ENCODE results near the gene MID1. TPM values are rescaled to one million over a fixed set of nuclear protein-coding genes. Genes with fewer than 3 reads are reported as not detected.

Gene MID1
- total RNA-seq, 1 experiment from 2014 or later, result 79.5 TPM

GRCh38 chrX:10480861-10481260 is 139.5 kb downstream of the MID1 start:
- POLR2A ChIA-PET (ENCODE audit: unreplicated experiment), result no interaction called here

GRCh38 chrX:10479508-10479907 is 140.9 kb downstream of the MID1 start:
- Histone ChIP-seq H3K27me3 (ENCODE audit: insufficient read depth, low read depth) (no peaks in the 10 kb centered on the region), H2AFZ (no peak overlapping the region), H3K27ac (no peak overlapping the region), H4K20me1 (ENCODE audit: insufficient read depth) (no peaks in the 10 kb centered on the region), H3K4me3 (no peak overlapping the region), H3K79me2 (ENCODE audit: low read depth) (no peaks in the 10 kb centered on the region), H3K4me2 (no peak overlapping the region), H3K36me3 (ENCODE audit: low read depth) (no peaks in the 10 kb centered on the region), H3K9me3 (ENCODE audit: insufficient read depth, low read depth) (no peaks in the 10 kb centered on the region), H3F3A (ENCODE audit: insufficient read depth, low read depth) (no peaks in the 10 kb centered on the region), H3K9me2 (ENCODE audit: insufficient read depth) (no peaks in the 10 kb centered on the region), H3K4me1 (replicated peaks; ENCODE audit: insufficient read depth) (no peaks in the 10 kb centered on the region)
- intact Hi-C loops (cut with micrococcal nuclease; ENCODE audit: unreplicated experiment), result no loop called here
- BruUV-seq (replicated peaks), result no TSS peak
- ChIA-PET CTCF (no interaction called here), POLR2A (ENCODE audit: unreplicated experiment) (no interaction called here)
- DNase-seq, result no peak
- TF ChIP-seq, protein P1, sequence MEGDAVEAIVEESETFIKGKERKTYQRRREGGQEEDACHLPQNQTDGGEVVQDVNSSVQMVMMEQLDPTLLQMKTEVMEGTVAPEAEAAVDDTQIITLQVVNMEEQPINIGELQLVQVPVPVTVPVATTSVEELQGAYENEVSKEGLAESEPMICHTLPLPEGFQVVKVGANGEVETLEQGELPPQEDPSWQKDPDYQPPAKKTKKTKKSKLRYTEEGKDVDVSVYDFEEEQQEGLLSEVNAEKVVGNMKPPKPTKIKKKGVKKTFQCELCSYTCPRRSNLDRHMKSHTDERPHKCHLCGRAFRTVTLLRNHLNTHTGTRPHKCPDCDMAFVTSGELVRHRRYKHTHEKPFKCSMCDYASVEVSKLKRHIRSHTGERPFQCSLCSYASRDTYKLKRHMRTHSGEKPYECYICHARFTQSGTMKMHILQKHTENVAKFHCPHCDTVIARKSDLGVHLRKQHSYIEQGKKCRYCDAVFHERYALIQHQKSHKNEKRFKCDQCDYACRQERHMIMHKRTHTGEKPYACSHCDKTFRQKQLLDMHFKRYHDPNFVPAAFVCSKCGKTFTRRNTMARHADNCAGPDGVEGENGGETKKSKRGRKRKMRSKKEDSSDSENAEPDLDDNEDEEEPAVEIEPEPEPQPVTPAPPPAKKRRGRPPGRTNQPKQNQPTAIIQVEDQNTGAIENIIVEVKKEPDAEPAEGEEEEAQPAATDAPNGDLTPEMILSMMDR (conservative IDR thresholded peaks at IDR 0.05), result no peak
- no peak for TF ChIP-seq EZH2 (IDR thresholded peaks at IDR 0.05; ENCODE audit: low read depth)

More at GRCh38 chrX:10480861-10481260, 139.5 kb downstream of the MID1 start:
- no peaks in the 10 kb centered on the region for H3K27me3 ChIP-seq (ENCODE audit: insufficient read depth, low read depth)
- H3K27ac ChIP-seq, result no peak overlapping the region
- H3K4me3 ChIP-seq, result no peak overlapping the region
- no peak overlapping the region for H3K4me2 ChIP-seq
- CTCF ChIA-PET, result no interaction called here
- intact Hi-C loops (cut with micrococcal nuclease; ENCODE audit: unreplicated experiment), result no loop called here
- H4K20me1 ChIP-seq (ENCODE audit: insufficient read depth), result no peaks in the 10 kb centered on the region
- no peaks in the 10 kb centered on the region for H3K9me2 ChIP-seq (ENCODE audit: insufficient read depth)
- H3K9me3 ChIP-seq (ENCODE audit: insufficient read depth, low read depth), result no peaks in the 10 kb centered on the region
- H3K79me2 ChIP-seq (ENCODE audit: low read depth), result no peaks in the 10 kb centered on the region
- no peak overlapping the region for H2AFZ ChIP-seq
- H3F3A ChIP-seq (ENCODE audit: insufficient read depth, low read depth), result no peaks in the 10 kb centered on the region
- TF ChIP-seq EZH2 (IDR thresholded peaks at IDR 0.05; ENCODE audit: low read depth), result no peak
- TF ChIP-seq, protein P1 (conservative IDR thresholded peaks at IDR 0.05), result no peak
- no peaks in the 10 kb centered on the region for H3K36me3 ChIP-seq (ENCODE audit: low read depth)
- no peaks in the 10 kb centered on the region for H3K4me1 ChIP-seq (replicated peaks; ENCODE audit: insufficient read depth)
- no TSS peak for BruUV-seq (replicated peaks)
- no peak for DNase-seq

DNA sequence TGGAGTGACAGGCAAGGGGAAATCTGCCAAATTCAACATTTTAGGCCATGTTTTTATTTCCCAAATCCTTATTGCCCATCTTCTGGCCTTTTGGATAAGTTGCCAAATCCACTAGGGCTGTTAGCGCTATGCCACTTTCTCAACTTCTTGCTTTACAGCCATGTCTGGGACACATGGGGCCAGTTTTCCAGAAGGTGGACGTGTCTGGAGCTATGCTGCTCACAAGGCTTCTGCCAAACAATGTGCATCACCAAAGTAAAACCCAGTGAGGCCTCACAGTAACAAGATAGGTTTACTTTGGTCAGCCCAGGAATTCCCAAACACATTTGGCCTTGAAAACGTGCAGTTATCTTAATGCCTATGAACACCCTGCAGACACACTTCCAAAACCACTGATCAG is 142.9 kb downstream of the MID1 start:
- TF ChIP-seq EZH2 (IDR thresholded peaks at IDR 0.05; ENCODE audit: low read depth), result no peak
- TF ChIP-seq, protein P1 (conservative IDR thresholded peaks at IDR 0.05), result no peak
- H3K9me3 ChIP-seq (ENCODE audit: insufficient read depth, low read depth), result no peaks in the 10 kb centered on the region
- ChIA-PET CTCF (no interaction called here), POLR2A (ENCODE audit: unreplicated experiment) (no interaction called here)
- H3K79me2 ChIP-seq (ENCODE audit: low read depth), result no peaks in the 10 kb centered on the region
- H3K9me2 ChIP-seq (ENCODE audit: insufficient read depth), result no peaks in the 10 kb centered on the region
- H4K20me1 ChIP-seq (ENCODE audit: insufficient read depth), result no peaks in the 10 kb centered on the region
- H3K36me3 ChIP-seq (ENCODE audit: low read depth), result no peaks in the 10 kb centered on the region
- H3K27ac ChIP-seq, result no peak overlapping the region
- H3K4me2 ChIP-seq, result no peak overlapping the region
- BruUV-seq (replicated peaks), result no TSS peak
- H3K27me3 ChIP-seq (ENCODE audit: insufficient read depth, low read depth), result no peaks in the 10 kb centered on the region
- H3K4me1 ChIP-seq (replicated peaks; ENCODE audit: insufficient read depth), result no peaks in the 10 kb centered on the region
- H2AFZ ChIP-seq, result no peak overlapping the region
- intact Hi-C loops (cut with micrococcal nuclease; ENCODE audit: unreplicated experiment), result no loop called here
- no peak overlapping the region for H3K4me3 ChIP-seq
- H3F3A ChIP-seq (ENCODE audit: insufficient read depth, low read depth), result no peaks in the 10 kb centered on the region
- DNase-seq, result no peak

Measured in PC-9 (cell line).